Tongue (tissue), 2 donors: ENCODE results near the gene ABHD13. TPM values are rescaled to one million over a fixed set of nuclear protein-coding genes. Genes with fewer than 3 reads are reported as not detected.
"Not testable (repeated sequence)": the region's sequence is repeated elsewhere in the genome, so short reads cannot be mapped to it uniquely, and the experiment has no call there.

ENCODE experiments used
- DNase-seq: peaks from one replicate; pipeline ENCODE4 v3.0.0-alpha.2; 2015
- total RNA-seq: library from RNA; depleted of rRNA; stranded (reverse); fragments of >200 nt; gene quantifications from one replicate; pipeline ENCODE4 v1.2.3, GENCODE V29; 2014

ABHD13 gene
- total RNA-seq: 13.1 TPM

- DNase-seq: peak; percentile 97
Observed at GRCh38 chr13:108218044-108218974, at the start of gene ABHD13. Gene ABHD13, plus strand, starts transcription at chr13:108218392. Its CDS starts 10,827 bp downstream, at chr13:108229219.

GRCh38 chr13:108168929-108169328 lies 49.3 kb upstream of the ABHD13 start:
- DNase-seq: no peak

GRCh38 chr13:108176685-108177274 lies 41.4 kb upstream of the ABHD13 start:
- no peak for DNase-seq

DNA sequence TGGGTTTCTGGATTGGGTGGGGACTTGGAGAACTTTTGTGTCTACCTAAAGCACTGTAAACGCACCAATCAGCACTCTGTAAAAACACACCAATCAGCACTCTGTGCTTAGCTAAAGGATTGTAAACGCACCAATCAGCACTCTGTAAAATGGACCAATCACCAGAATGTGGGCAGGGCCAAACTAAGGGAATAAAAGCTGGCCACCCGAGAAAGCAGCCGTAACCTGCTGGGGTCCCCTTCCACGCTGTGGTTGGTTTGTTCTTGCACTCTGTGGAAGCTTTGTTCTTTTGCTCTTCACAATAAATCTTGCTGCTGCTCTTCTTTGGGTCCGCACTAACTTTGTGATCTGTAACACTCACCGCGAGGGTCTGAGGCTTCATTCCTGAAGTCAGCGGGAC lies 40.1 kb upstream of the ABHD13 start:
- no peak for DNase-seq

DNA sequence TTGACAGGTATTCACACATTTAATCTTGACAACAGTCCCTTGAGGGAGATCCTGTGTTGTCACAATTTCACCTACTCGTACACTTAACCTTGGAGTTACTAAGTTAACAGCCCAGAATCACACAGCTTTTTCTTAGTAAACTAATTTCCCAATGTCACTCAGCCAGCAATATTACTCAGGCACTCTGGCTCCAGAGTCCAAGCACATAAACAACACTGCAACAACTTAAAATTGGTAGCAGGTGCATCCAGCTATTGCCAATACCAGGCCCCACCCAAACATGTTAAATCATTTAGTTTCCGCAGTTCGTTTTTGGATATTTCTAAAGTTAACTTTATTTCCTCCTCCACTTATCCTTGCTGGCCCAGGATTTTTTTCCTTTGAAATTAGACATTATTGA lies 35.5 kb upstream of the ABHD13 start:
- DNase-seq: peak; percentile 1

DNA sequence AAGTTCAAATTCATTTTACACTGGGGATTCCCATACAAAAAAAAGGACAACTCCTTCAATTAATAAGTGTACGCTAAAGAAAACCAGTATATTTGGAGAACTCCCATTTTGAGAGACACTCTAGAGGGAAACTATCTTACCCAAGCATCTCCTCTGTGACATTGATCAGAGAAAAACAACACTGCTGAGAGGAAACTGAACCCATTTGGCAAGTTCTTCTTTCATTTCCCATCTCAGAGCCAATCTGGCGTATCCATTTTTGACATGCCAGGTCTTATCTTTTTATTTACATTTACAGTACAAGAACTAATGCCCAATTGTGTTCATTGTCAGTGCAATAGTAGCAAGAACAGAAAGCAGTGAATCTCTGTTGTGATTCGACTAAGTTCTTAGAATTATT lies 33.0 kb upstream of the ABHD13 start:
- DNase-seq: no peak

DNA sequence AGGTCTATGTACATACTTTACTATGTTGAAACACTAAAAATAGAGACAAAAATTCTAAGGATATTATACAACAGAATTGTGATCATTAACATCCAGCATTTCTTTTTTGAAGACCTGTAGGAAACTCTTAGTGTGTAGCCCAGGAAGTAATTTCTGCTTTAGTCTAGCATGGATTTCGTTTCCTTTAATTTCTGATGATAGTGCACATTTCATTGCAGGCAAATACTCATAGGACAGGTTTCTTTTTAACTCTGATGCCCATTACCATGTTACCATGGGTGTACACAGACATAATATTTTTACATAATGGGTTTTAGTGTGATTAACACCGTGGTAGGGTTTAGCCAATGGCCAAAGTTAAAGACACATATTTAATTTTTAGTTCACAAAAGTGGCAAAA lies 29.9 kb upstream of the ABHD13 start:
- no peak for DNase-seq

DNA sequence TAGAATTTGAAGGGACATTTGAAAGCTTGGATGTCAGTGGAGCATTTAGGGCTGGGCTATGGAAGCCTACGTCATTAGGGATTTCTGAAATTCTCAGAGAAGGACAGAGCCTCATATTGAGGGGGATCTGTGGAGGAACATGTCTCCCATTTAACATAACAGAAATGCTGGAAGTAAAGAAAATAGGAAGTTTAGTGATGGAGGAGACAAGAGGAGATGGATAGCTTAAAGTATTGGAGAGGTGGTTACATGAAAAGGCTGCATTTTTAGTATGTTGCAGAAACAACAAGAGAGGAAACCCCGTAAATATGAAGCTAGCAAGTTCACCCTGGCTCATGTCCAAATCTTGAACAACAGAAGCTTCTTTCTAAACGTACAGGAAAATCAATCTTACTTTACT lies 27.3 kb upstream of the ABHD13 start:
- no peak for DNase-seq

DNA sequence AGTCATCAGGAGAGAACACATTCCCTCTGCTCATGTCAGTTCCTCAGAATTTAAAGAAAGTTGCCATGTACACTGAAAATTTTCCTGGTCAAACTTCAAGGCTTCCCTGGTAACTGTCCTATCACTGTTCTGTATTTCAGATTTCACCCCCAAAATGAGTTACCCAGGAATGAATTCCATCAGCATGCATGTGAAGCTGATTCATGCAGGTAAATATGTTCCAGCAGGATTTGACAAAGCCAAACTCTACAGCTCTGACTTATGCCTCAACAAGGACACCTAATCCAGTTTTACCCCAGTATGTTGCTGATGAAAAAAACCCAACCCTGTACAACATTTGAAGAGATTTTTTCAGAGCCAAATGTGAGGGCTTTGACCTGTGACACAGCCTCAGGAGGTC lies 24.4 kb upstream of the ABHD13 start:
- DNase-seq: no peak

DNA sequence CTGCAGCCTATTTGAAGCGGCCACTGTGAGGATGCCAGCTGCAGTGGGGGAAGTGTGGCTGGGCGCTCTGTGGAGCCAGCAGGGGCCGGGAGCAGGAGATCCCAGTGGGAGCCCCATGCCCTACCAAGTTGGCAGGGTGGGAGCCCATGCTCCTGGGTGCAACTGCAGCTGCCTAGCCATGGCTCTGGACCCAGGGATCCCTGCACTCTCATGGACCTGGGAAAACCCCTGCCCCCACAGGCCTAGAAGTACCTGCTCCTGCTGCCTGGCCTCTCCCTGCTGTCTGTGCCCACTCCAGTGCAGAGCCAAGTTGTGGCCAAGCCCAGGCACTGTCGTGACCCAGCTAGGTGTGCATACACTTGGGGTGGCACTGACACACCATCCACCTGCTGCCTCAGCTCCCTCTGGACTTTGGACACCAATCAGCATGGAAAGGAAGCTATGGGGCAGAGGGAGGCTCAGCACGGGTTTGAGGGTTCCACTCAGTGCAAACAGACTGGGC lies 23.7 kb upstream of the ABHD13 start:
- no peak for DNase-seq

GRCh38 chr13:108195146-108195545 lies 23.0 kb upstream of the ABHD13 start:
- DNase-seq: no peak

DNA sequence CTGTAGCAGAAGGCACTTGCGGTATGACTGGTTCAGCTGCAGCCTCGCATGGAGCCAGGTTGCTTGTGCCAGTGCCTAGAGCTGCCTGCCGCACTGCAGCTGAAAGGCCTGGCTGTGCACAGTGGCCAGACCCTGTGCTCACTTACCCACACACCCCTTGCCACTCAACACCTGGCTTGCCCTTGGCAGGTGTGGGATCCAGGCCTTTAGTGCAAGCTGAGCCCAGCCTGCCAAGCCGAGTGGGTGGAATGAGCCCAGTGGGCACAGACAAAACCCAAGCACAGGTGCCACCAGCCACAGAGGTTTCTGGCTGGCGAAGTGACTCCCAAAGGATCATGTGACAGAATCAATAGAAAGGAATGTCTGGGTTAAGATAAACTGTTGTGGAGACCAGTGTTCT lies 22.3 kb upstream of the ABHD13 start:
- no peak for DNase-seq

GRCh38 chr13:108200781-108201398 lies 17.3 kb upstream of the ABHD13 start:
- DNase-seq: no peak

DNA sequence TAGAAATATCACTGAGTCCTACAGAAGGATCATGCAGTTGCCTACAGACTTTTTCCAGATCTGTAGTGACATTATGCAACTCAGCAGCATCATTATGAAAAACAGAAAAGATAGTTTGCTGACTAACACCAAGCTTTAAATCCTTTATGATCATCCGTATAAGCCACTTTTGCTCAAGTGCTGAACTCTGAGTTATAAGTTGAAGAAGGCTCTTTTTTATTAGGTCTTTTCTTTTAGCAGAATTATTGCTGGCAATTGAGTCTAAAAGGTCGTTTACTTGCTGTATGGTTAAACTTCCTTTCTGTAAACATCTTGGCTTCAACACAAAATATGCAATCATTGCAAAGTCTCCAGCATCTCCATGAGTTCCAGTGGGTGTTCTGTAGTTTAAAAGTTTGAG lies 7.6 kb upstream of the ABHD13 start:
- DNase-seq: no peak

DNA sequence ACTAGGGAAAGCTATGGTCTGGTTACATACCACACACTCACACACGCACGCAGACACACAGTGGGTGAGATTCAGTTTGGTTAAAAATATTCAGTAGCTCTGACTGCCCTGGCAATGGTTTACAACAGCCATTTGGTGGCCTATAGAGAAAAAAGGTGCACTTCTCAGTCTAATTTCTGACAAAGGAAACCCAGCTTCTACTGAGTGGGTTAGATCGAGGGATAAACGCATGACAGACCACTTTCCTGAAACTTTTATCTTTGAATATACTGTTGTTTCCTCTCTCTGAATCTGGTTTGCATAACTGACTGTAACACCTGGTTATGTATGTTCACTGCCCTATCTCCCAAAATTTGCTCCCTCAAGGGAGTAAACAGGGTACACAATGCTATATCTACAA lies 5.3 kb upstream of the ABHD13 start:
- no peak for DNase-seq

- no peak for DNase-seq
Observed at GRCh38 chr13:108213946-108214345, 4.2 kb upstream of the ABHD13 start.

GRCh38 chr13:108214441-108215271 lies 3.5 kb upstream of the ABHD13 start:
- DNase-seq: peak; percentile 16

GRCh38 chr13:108215436-108215835 lies 2.8 kb upstream of the ABHD13 start, which contains the start of gene LIG4:
Gene LIG4, minus strand, starts transcription at chr13:108215536. Its CDS starts 4,268 bp downstream, at chr13:108211268.
- DNase-seq: peak; percentile 96

- not testable (repeated sequence) for DNase-seq
Observed at GRCh38 chr13:108217307-108218043, 717 bp upstream of the ABHD13 start.

- DNase-seq: no peak
Observed at GRCh38 chr13:108220041-108220440, 1.8 kb downstream of the ABHD13 start.
